ENCODE measurements around the gene CECR2.

The CECR2 gene

GRCh38 chr22:17343766-17344165 lies 25.5 kb upstream of the CECR2 start:
- Histone ChIP-seq H3K4me3 (ENCODE audit: low read length) (no peak overlapping the region), H3K27me3 (replicated peaks; ENCODE audit: control insufficient read depth, insufficient read depth, low read length) (peaks cover 2% of the 10 kb centered on the region), H3K4me1 (ENCODE audit: control insufficient read depth, insufficient read depth, low read length) (peaks cover 8% of the 10 kb centered on the region), H3K9me3 (ENCODE audit: control insufficient read depth, low read length) (no peaks in the 10 kb centered on the region), H3K9ac (ENCODE audit: low read length) (no peak overlapping the region), H3K36me3 (ENCODE audit: control insufficient read depth, insufficient read depth, low read length, severe bottlenecking) (no peaks in the 10 kb centered on the region)
- DNase-seq (ENCODE audit: low read depth) = no peak

GRCh38 chr22:17346578-17346977 lies 22.7 kb upstream of the CECR2 start:
- Histone ChIP-seq H3K36me3 (ENCODE audit: control insufficient read depth, insufficient read depth, low read length, severe bottlenecking) (no peaks in the 10 kb centered on the region), H3K9me3 (ENCODE audit: control insufficient read depth, low read length) (no peaks in the 10 kb centered on the region), H3K27me3 (replicated peaks; ENCODE audit: control insufficient read depth, insufficient read depth, low read length) (peaks cover 14% of the 10 kb centered on the region), H3K4me3 (ENCODE audit: low read length) (no peak overlapping the region), H3K4me1 (ENCODE audit: control insufficient read depth, insufficient read depth, low read length) (no peaks in the 10 kb centered on the region), H3K9ac (ENCODE audit: low read length) (no peak overlapping the region)
- no peak for DNase-seq (ENCODE audit: low read depth)

- H3K4me1 ChIP-seq (ENCODE audit: control insufficient read depth, insufficient read depth, low read length) = no peaks in the 10 kb centered on the region
- H3K9ac ChIP-seq (ENCODE audit: low read length) = no peak overlapping the region
- H3K9me3 ChIP-seq (ENCODE audit: control insufficient read depth, low read length) = no peaks in the 10 kb centered on the region
- no peak for DNase-seq (ENCODE audit: low read depth)
- H3K36me3 ChIP-seq (ENCODE audit: control insufficient read depth, insufficient read depth, low read length, severe bottlenecking) = no peaks in the 10 kb centered on the region
- H3K27me3 ChIP-seq (replicated peaks; ENCODE audit: control insufficient read depth, insufficient read depth, low read length) = peaks cover 12% of the 10 kb centered on the region
- no peak overlapping the region for H3K4me3 ChIP-seq (ENCODE audit: low read length)
Observed at GRCh38 chr22:17347724-17348123, 21.5 kb upstream of the CECR2 start.

- DNase-seq (ENCODE audit: low read depth) = no peak
- H3K9ac ChIP-seq (ENCODE audit: low read length) = no peak overlapping the region
- no peaks in the 10 kb centered on the region for H3K4me1 ChIP-seq (ENCODE audit: control insufficient read depth, insufficient read depth, low read length)
- no peak overlapping the region for H3K4me3 ChIP-seq (ENCODE audit: low read length)
- peaks cover 12% of the 10 kb centered on the region for H3K27me3 ChIP-seq (replicated peaks; ENCODE audit: control insufficient read depth, insufficient read depth, low read length)
- no peaks in the 10 kb centered on the region for H3K9me3 ChIP-seq (ENCODE audit: control insufficient read depth, low read length)
- no peaks in the 10 kb centered on the region for H3K36me3 ChIP-seq (ENCODE audit: control insufficient read depth, insufficient read depth, low read length, severe bottlenecking)
Observed at GRCh38 chr22:17348464-17349103, 20.7 kb upstream of the CECR2 start.

- no peaks in the 10 kb centered on the region for H3K4me1 ChIP-seq (ENCODE audit: control insufficient read depth, insufficient read depth, low read length)
- H3K36me3 ChIP-seq (ENCODE audit: control insufficient read depth, insufficient read depth, low read length, severe bottlenecking) = no peaks in the 10 kb centered on the region
- no peaks in the 10 kb centered on the region for H3K9me3 ChIP-seq (ENCODE audit: control insufficient read depth, low read length)
- H3K4me3 ChIP-seq (ENCODE audit: low read length) = no peak overlapping the region
- no peak overlapping the region for H3K9ac ChIP-seq (ENCODE audit: low read length)
- no peak for DNase-seq (ENCODE audit: low read depth)
- H3K27me3 ChIP-seq (replicated peaks; ENCODE audit: control insufficient read depth, insufficient read depth, low read length) = peaks cover 12% of the 10 kb centered on the region
Observed at GRCh38 chr22:17349172-17349571, 20.1 kb upstream of the CECR2 start.

GRCh38 chr22:17350292-17350691 lies 19.0 kb upstream of the CECR2 start:
- Histone ChIP-seq H3K36me3 (ENCODE audit: control insufficient read depth, insufficient read depth, low read length, severe bottlenecking) (no peaks in the 10 kb centered on the region), H3K27me3 (replicated peaks; ENCODE audit: control insufficient read depth, insufficient read depth, low read length) (peaks cover 12% of the 10 kb centered on the region), H3K4me1 (ENCODE audit: control insufficient read depth, insufficient read depth, low read length) (no peaks in the 10 kb centered on the region), H3K9ac (ENCODE audit: low read length) (no peak overlapping the region), H3K4me3 (ENCODE audit: low read length) (no peak overlapping the region), H3K9me3 (ENCODE audit: control insufficient read depth, low read length) (no peaks in the 10 kb centered on the region)
- no peak for DNase-seq (ENCODE audit: low read depth)

- H3K4me1 ChIP-seq (ENCODE audit: control insufficient read depth, insufficient read depth, low read length) = no peaks in the 10 kb centered on the region
- no peaks in the 10 kb centered on the region for H3K36me3 ChIP-seq (ENCODE audit: control insufficient read depth, insufficient read depth, low read length, severe bottlenecking)
Observed at GRCh38 chr22:17352798-17353197, 16.5 kb upstream of the CECR2 start.

GRCh38 chr22:17357688-17358087 lies 11.6 kb upstream of the CECR2 start:
- H3K9ac ChIP-seq (ENCODE audit: low read length) = no peak overlapping the region
- H3K4me1 ChIP-seq (ENCODE audit: control insufficient read depth, insufficient read depth, low read length) = no peaks in the 10 kb centered on the region
- no peaks in the 10 kb centered on the region for H3K9me3 ChIP-seq (ENCODE audit: control insufficient read depth, low read length)
- no peak overlapping the region for H3K4me3 ChIP-seq (ENCODE audit: low read length)
- no peaks in the 10 kb centered on the region for H3K27me3 ChIP-seq (replicated peaks; ENCODE audit: control insufficient read depth, insufficient read depth, low read length)
- no peaks in the 10 kb centered on the region for H3K36me3 ChIP-seq (ENCODE audit: control insufficient read depth, insufficient read depth, low read length, severe bottlenecking)
- DNase-seq (ENCODE audit: low read depth) = no peak

More at GRCh38 chr22:17352798-17353197, 16.5 kb upstream of the CECR2 start:
- Histone ChIP-seq H3K9me3 (ENCODE audit: control insufficient read depth, low read length) (no peaks in the 10 kb centered on the region), H3K27me3 (replicated peaks; ENCODE audit: control insufficient read depth, insufficient read depth, low read length) (peaks cover 12% of the 10 kb centered on the region), H3K4me3 (ENCODE audit: low read length) (no peak overlapping the region), H3K9ac (ENCODE audit: low read length) (no peak overlapping the region)
- DNase-seq (ENCODE audit: low read depth) = no peak

GRCh38 chr22:17358415-17358814 lies 10.8 kb upstream of the CECR2 start:
- Histone ChIP-seq H3K9me3 (ENCODE audit: control insufficient read depth, low read length) (no peaks in the 10 kb centered on the region), H3K4me3 (ENCODE audit: low read length) (no peak overlapping the region)

GRCh38 chr22:17359501-17359900 lies 9.8 kb upstream of the CECR2 start:
- no peak for DNase-seq (ENCODE audit: low read depth)
- no peaks in the 10 kb centered on the region for H3K9me3 ChIP-seq (ENCODE audit: control insufficient read depth, low read length)

More at GRCh38 chr22:17358415-17358814, 10.8 kb upstream of the CECR2 start:
- Histone ChIP-seq H3K4me1 (ENCODE audit: control insufficient read depth, insufficient read depth, low read length) (no peaks in the 10 kb centered on the region), H3K27me3 (replicated peaks; ENCODE audit: control insufficient read depth, insufficient read depth, low read length) (no peaks in the 10 kb centered on the region), H3K9ac (ENCODE audit: low read length) (no peak overlapping the region), H3K36me3 (ENCODE audit: control insufficient read depth, insufficient read depth, low read length, severe bottlenecking) (no peaks in the 10 kb centered on the region)
- DNase-seq (ENCODE audit: low read depth) = no peak

GRCh38 chr22:17366329-17366728 lies 2.9 kb upstream of the CECR2 start:
- no peaks in the 10 kb centered on the region for H3K36me3 ChIP-seq (ENCODE audit: control insufficient read depth, insufficient read depth, low read length, severe bottlenecking)
- no peak for DNase-seq (ENCODE audit: low read depth)
- H3K9ac ChIP-seq (ENCODE audit: low read length) = no peak overlapping the region
- H3K9me3 ChIP-seq (ENCODE audit: control insufficient read depth, low read length) = no peaks in the 10 kb centered on the region
- H3K4me3 ChIP-seq (ENCODE audit: low read length) = no peak overlapping the region
- peaks cover 48% of the 10 kb centered on the region for H3K27me3 ChIP-seq (replicated peaks; ENCODE audit: control insufficient read depth, insufficient read depth, low read length)
- peaks cover 3% of the 10 kb centered on the region for H3K4me1 ChIP-seq (ENCODE audit: control insufficient read depth, insufficient read depth, low read length)

More at GRCh38 chr22:17359501-17359900, 9.8 kb upstream of the CECR2 start:
- no peak overlapping the region for H3K9ac ChIP-seq (ENCODE audit: low read length)
- no peak overlapping the region for H3K4me3 ChIP-seq (ENCODE audit: low read length)
- H3K36me3 ChIP-seq (ENCODE audit: control insufficient read depth, insufficient read depth, low read length, severe bottlenecking) = no peaks in the 10 kb centered on the region
- no peaks in the 10 kb centered on the region for H3K4me1 ChIP-seq (ENCODE audit: control insufficient read depth, insufficient read depth, low read length)
- H3K27me3 ChIP-seq (replicated peaks; ENCODE audit: control insufficient read depth, insufficient read depth, low read length) = peaks cover 2% of the 10 kb centered on the region

GRCh38 chr22:17366830-17367229 lies 2.4 kb upstream of the CECR2 start:
- Histone ChIP-seq H3K9me3 (ENCODE audit: control insufficient read depth, low read length) (no peaks in the 10 kb centered on the region), H3K36me3 (ENCODE audit: control insufficient read depth, insufficient read depth, low read length, severe bottlenecking) (no peaks in the 10 kb centered on the region), H3K9ac (ENCODE audit: low read length) (no peak overlapping the region), H3K27me3 (replicated peaks; ENCODE audit: control insufficient read depth, insufficient read depth, low read length) (peaks cover 53% of the 10 kb centered on the region), H3K4me3 (ENCODE audit: low read length) (no peak overlapping the region), H3K4me1 (ENCODE audit: control insufficient read depth, insufficient read depth, low read length) (peaks cover 3% of the 10 kb centered on the region)
- no peak for DNase-seq (ENCODE audit: low read depth)

Measured in adipocyte (in vitro differentiated cells).